GM13976 (cell line): ENCODE measurements around the gene DGKH.
"Not testable (repeated sequence)": the region's sequence is repeated elsewhere in the genome, so short reads cannot be mapped to it uniquely, and the experiment has no call there.

Source experiments
- DNase-seq: peaks from one replicate; pipeline ENCODE4 v3.0.0; 2012; ENCODE audit warnings: low spot score
- CTCF ChIP-seq: IDR thresholded peaks from 2 replicates; pipeline ENCODE4 v1.5.1; 2012; ENCODE audit warnings: borderline replicate concordance, mild to moderate bottlenecking; ENCODE audit not compliant: insufficient read depth; ENCODE audit errors: extremely low read depth, missing control alignments, control extremely low read depth
- in situ Hi-C: fragments of 300-500 bp; cut with MboI; formaldehyde crosslinking; loops from one replicate; pipeline ENCODE4 v1.12.0; 2022; ENCODE audit warnings: low sequenced_read_pairs, mixed read lengths, inconsistent platforms; ENCODE audit not compliant: unreplicated experiment

DGKH gene

GRCh38 chr13:42129033-42129432 lies 80.6 kb downstream of the DGKH start:
- DNase-seq: no peak
- TF ChIP-seq CTCF: no peak
- in situ Hi-C loops: no loop called here

- TF ChIP-seq CTCF: no peak
- in situ Hi-C loops: no loop called here
- no peak for DNase-seq
Measured at GRCh38 chr13:42136518-42136917, 88.1 kb downstream of the DGKH start.

- in situ Hi-C loops: no loop called here
- no peak for TF ChIP-seq CTCF
- no peak for DNase-seq
Measured at GRCh38 chr13:42137856-42138537, 89.5 kb downstream of the DGKH start.

- TF ChIP-seq CTCF: no peak
Measured at GRCh38 chr13:42140494-42140893, 92.0 kb downstream of the DGKH start.

GRCh38 chr13:42141052-42141451 lies 92.6 kb downstream of the DGKH start:
- in situ Hi-C loops, DNase-seq: not testable (repeated sequence)

More at GRCh38 chr13:42140494-42140893, 92.0 kb downstream of the DGKH start:
- in situ Hi-C loops: no loop called here
- DNase-seq: no peak

GRCh38 chr13:42146359-42146758 lies 97.9 kb downstream of the DGKH start:
- no peak for DNase-seq
- no peak for TF ChIP-seq CTCF
- in situ Hi-C loops: no loop called here

- no peak for TF ChIP-seq CTCF
- in situ Hi-C loops: no loop called here
- no peak for DNase-seq
Measured at GRCh38 chr13:42148538-42148937, 100.1 kb downstream of the DGKH start.
